HG02870 (cell line): ENCODE results near the gene SHF.

Experiments
- ATAC-seq: cut with Tn5 transposase; IDR thresholded peaks from one replicate; pipeline ENCODE4 v1.9.1; 2021; ENCODE audit warnings: mild to moderate bottlenecking, moderate library complexity; ENCODE audit not compliant: unreplicated experiment

SHF gene

DNA sequence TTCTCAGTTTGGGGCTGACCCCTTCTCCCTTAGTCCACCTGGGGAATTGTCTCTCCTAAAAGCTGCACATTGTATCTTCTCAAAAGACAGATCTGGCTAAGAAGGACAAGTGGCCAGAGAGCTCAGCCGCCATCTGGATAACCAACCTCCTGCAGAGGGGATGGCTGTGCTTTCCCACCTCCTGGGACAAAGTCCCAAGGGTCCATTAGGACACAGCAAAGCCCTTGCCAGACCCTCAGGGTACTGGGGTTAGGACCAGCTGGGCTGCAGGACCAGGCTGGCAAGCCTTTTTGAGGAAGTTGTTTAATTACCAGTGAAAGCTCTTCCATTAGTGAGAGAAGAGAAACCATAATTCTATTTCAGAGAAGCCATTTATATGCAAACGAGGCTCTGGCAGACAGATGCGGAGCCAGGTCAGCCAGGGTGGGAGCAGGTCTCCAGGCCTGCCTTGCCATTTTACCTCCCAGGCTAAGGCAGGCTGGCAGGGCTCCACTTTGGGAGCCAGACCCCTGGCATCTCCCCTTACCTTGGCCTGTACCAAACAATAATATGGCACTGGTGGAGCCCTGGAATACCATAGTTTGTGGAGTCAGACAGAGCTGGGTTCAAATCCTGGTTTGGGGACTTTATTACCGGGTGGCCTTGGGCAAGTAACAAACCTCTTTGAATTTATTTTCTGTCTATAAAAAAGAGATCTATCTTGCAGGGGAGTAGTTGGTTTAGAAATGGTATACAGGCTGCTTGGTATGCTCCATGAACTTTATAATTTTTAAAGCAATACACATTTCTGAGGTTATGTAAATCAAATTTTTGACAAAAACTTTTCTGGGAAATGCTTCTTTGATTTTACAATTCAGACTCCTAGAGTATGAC is 17.9 kb downstream of the SHF start:
- no peak for ATAC-seq

DNA sequence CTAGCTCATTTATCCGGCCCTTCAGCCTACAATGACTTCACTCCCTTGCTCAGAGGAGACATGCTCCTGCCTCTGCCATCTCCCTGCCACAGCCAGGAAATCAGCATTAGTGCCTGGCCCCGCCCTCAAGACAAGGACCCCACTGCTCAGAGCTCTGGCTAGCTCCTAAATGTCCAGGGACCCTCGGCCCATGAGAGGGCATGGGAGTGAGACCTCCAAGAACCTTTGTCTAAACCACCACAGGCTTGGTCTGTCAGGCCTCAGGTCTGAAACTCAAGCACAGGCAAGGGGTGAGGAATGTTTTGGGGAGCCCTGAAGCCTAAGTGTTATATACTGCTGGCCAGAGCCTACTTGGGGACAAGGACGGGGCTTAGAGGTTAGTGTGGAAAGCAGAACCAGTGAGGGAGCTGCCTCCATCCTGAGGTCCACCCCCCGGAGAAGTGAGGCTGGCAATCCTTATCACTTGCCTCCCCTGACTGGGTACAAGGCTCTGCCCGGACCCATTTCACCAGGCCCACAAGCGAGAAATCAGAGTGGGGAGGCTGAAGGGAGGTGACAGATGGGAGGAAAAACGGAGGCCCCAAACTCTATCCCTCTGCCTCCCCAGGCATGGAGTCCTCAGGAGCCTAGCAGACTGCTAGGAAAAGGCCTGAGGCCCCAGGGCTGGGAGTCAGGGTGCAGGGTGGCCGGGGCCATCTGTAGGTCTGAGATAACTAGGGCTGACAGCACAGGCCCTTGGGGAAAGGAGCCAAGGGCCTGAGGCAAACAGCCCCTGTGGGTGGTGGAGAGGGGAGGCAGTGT is 18.8 kb downstream of the SHF start:
- ATAC-seq = no peak

DNA sequence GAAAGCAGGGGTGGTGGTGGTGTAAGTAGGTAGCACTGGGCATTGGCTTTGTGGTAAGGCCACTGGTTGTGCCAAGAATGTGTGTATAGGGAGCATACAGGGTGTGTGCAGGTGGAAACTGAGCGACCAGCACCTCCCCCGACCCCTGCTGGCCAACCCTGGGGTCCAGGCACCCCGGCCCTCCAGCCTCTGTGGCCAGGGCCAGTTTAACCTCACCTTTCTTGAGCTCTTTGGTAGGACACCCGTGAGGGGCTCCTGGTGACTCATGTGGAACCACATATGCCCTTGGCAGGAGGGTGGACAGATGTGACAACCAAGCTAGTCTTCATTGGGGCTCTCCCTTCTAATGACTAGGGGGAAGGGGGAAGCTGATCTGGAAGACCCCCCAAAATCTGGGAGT is 19.5 kb downstream of the SHF start:
- no peak for ATAC-seq

DNA sequence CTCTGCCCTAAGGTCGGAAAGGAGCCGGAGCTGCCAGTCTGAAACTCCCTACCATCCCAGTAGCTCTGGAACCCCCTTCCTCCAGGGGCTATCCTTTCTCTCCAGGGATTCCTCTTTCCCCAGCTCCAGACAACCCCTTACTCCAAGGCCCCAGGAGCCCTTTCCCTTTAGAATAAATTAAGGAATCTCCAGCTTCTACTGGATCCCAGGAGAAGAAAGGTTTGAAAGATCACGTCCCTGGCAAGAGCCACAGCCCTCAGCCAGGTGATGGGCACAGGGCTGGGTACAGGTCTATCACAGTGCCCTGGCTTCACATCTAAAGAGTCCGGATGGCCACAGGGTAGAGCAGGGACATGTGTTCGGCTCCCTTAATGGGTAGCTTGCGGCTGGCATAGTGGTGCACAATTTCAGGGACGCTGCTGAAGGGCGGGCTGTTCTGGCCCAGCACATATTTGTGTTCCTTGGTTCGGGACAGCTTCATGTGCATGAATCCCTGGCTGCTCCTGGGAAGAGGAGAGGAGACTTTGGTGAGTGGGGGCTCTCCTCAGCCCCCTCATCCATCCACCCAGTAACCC is 20.0 kb downstream of the SHF start:
- ATAC-seq = no peak

DNA sequence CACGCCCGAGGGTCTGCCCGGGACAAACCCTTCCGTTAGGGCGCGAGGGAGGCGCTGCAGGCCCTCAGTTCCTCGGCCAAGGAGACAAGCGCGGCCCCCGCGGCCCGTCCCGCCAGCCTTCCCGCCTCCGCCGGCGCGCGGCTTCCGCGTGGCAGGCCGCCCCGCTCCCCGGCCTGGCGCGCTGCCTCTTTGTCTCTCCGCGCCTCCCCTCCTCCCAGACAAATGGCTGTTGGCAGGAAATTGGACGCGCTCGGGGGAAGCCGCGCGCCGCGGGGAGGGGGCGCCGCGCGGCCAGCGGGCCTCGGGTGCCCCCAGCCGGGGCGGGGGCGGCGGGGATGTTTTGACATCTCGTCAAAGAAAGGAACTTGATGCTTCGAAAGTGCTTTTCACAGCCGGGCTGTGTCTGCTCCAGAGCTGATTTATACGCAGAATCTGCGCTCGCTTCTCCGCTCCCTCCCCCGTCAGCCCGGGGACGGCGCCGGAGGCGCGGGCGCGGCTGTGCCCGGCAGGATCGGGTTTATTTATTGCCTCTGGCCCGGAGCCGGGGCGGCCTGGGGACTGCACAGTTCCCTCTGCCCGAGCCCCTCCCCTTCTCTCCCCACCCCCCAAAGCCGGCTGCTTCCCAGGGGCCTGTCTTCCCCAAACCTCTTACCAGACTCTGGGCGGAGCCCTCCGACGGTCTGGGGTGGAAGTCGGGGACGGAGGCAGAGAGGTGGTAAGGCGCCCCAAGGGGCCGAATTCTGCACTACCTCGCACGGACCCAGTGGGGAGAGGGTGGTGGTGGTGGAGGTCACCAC is 20.7 kb downstream of the SHF start:
- ATAC-seq = peak; percentile 91

DNA sequence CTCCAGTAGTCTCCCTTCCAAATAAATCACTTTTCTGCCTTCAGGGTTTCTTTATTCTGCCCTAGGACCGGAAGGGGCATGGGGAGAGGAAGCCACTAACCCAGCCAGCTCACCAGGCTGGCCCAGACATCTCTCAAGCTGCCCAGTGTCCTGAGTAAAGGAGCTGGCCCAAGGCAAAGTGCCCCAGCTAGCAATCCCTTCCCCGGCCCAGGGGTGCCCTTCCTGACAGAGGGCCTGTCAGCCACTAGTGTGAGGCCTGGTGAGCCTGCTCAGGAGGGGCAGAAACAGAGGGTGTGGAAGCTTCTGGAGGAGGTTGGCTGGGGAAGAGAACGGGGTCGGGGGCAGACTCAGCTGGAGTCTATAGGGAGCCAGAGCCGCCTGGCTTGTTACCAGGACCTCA is 22.2 kb downstream of the SHF start:
- no peak for ATAC-seq

DNA sequence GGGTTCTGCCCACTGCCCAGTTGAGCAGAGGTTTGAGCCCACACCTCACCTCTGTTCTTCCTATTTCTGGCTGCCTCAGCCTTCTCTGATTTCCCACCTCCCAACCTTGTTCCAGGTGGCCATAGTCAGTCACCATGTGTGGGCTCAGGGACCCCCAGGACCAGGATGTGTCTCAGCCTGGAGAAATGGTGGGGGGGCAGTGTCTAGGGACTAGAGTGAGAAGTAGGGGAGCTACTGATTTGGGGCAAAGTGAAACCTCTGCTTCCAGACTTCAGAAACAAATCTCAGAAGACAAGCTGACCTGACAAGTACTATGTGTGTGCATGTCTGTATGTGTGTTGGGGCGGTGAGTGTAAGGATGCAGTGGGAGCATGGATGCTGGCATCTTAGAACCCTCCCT is 22.9 kb downstream of the SHF start:
- no peak for ATAC-seq

DNA sequence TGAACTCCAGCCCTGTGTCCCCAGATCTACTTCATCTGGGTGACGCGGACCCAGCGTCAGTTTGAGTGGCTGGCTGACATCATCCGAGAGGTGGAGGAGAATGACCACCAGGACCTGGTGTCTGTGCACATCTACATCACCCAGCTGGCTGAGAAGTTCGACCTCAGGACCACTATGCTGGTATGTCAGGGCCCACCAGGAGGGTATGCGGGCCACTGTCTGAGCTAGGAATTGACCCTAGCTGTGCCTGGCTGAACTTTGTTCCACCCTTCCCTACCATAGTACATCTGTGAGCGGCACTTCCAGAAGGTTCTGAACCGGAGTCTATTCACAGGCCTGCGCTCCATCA is 24.3 kb downstream of the SHF start:
- ATAC-seq = no peak

GRCh38 chr15:45162771-45163507 is 24.8 kb downstream of the SHF start:
- ATAC-seq = no peak

DNA sequence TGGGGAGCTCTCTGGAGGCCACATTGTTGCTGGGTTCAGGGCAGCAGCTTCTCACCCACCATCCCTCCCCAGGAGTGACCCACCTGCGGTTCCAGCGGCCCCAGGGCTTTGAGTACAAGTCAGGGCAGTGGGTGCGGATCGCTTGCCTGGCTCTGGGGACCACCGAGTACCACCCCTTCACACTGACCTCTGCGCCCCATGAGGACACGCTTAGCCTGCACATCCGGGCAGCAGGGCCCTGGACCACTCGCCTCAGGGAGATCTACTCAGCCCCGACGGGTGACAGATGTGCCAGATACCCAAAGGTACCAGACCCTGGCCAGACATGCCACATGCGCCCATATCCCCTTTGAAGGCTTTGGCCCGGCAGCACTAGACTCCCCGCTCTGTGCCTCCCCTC is 26.1 kb downstream of the SHF start:
- ATAC-seq = no peak

DNA sequence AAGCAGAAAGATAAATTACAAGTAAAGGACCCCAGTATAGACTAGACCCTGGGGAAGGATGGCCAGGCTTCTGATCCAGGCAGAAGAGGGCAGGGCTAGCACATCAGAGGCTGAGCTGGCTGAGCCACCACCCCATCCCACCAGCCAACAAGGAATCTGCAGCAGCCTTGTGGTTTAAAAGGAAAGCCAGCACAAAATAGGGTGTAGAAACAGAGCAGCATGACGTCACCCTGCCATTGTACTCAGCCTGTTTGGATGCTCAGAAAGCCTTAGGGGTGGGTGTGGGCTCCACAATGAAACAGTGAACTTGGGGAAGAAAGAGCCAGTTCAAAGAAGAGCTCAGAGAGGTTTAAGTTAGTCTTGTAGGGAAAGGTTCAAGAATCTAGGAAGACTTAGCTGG is 29.8 kb downstream of the SHF start:
- ATAC-seq = no peak

- ATAC-seq = no peak
Observed at GRCh38 chr15:45156744-45157455, 30.9 kb downstream of the SHF start.

GRCh38 chr15:45155739-45156138 is 32.0 kb downstream of the SHF start:
- ATAC-seq = no peak

DNA sequence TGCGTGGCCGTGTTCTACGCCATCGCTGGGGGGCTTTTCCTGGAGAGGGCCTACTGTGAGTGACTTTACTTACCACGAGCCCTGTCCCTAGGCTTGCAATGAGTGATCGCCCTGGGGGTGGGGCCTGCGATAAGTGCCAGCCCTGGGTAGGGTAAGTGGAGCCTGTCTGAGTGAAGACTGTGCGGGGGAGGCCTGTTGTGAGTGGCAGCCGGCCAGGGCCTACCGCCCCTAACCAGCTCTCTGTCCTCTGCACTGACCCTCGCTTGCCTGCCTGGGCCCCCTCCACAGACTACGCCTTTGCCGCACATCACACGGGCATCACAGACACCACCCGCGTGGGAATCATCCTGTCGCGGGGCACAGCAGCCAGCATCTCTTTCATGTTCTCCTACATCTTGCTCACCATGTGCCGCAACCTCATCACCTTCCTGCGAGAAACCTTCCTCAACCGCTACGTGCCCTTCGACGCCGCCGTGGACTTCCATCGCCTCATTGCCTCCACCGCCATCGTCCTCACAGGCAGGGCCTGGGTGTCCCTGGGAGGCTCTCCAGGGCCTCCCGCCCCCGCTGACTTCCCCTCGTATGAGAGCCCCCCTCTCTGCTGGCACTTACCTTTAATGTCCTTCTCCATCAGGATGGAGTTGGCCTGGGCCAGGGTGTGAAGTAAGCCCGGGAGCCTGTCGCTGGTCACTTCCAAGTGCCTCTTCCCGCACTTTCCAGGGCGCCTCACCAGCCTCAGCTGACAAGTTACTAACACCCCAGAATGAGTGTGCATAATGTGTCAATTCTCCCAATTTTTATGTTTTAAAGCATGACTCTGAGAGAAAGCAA is 35.6 kb downstream of the SHF start:
- ATAC-seq = no peak

- no peak for ATAC-seq
Observed at GRCh38 chr15:45150997-45151396, 36.8 kb downstream of the SHF start.

GRCh38 chr15:45150481-45150880 is 37.3 kb downstream of the SHF start:
- ATAC-seq = no peak

DNA sequence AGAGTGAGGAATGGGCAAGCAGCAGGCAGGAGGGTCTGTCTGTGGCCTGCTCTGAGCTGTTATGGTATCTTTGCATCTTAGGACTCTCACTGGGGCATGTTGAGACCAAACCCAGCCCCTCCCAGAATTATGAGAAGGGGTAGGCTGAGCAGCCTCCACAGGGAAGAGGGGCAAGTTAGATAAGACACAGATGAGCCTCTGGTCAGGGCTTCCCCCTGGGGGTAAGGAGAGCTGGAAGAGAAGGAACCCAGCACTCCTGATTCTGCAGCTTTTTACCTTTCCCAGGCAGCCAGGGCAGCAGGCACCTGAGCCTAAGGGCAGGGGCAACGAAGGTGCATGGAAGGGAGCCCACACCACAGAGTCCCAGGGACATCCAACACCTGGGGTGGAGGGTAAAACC is 38.7 kb downstream of the SHF start:
- no peak for ATAC-seq

DNA sequence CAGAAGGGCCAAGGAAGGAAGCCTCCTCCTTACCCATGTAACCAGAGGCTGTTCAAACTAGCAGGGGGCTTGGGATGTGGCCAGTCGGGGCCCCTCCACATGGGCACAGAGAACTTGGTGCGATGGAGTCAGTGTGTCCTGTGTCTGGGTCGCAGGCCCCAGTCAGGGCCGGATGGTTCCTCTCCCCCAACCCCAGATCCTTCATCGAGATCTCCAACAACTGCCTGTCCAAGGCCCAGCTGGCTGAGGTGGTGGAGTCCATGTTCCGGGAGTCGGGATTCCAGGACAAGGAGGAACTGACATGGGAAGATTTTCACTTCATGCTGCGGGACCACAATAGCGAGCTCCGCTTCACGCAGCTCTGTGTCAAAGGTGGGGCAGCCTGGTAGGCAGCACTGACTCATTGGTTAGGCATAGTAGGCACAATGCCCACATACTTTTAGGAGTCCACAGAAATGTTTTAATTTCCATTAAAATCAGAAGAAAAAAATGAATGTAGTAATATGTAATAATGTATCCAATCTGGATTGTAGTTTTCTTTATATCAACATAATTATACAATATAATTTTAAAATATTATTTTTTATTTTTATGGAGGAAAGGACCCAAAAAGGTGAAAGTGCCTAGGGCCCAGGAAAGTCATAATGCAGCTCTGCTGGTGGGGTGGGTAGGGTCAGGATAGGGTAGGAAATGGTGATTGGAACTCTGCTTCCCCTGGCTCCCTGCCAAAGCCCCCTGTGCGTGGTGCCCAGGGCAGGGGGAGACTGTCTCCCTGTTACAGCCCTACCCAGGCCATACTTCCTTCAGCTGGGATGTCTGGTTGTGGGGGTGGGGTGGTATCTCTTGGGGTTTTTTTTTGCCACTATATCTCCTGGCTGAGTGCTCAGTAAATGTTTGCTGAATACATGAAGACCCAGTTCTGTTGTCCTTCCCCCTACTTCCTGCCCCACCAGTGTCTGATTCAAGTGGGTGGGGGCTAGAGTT is 39.4 kb downstream of the SHF start:
- ATAC-seq = no peak
